Small intestine (tissue), 7 donors: ENCODE measurements around the gene MYL9. TPM values are rescaled to one million over a fixed set of nuclear protein-coding genes. Genes with fewer than 3 reads are reported as not detected.
A peak's percentile ranks its signal among the peaks of the same experiment; 100 is the strongest.

ENCODE experiments used
- DNase-seq, 2 donors: peaks; one replicate each; pipeline versions ENCODE4 v3.0.0 to v3.0.0-alpha.2; 2013
- FAIRE-seq: peaks from 2 replicates; lab custom pipeline; 2012; peaks lifted over from hg19 to GRCh38; lab: Jason Lieb, UNC
- H3K27ac ChIP-seq, 3 donors: one replicate each; pipeline ENCODE4 v1.5.1; 2013; ENCODE audit warnings: low read length in 2 of 3, mild to moderate bottlenecking in 2 of 3, control low read depth in 1 of 3, inconsistent platforms in 1 of 3, low read depth in 1 of 3, moderate library complexity in 1 of 3
- H3K27me3 ChIP-seq, 3 donors: one replicate each; pipeline ENCODE4 v1.6.1; 2013; ENCODE audit warnings: low read length in 3 of 3, inconsistent platforms in 1 of 3; ENCODE audit not compliant: control insufficient read depth in 3 of 3, insufficient read depth in 3 of 3
- H3K36me3 ChIP-seq, 3 donors: one replicate each; pipeline ENCODE4 v1.6.1; 2013; ENCODE audit warnings: low read length in 3 of 3, inconsistent platforms in 1 of 3, low read depth in 1 of 3, mild to moderate bottlenecking in 1 of 3, moderate library complexity in 1 of 3; ENCODE audit not compliant: control insufficient read depth in 3 of 3, insufficient read depth in 2 of 3
- H3K4me1 ChIP-seq, 3 donors: one replicate each; pipeline ENCODE4 v1.6.1; 2013; ENCODE audit warnings: low read length in 2 of 3, inconsistent platforms in 1 of 3, low read depth in 1 of 3, mild to moderate bottlenecking in 1 of 3, moderate library complexity in 1 of 3; ENCODE audit not compliant: control insufficient read depth in 3 of 3, insufficient read depth in 2 of 3
- H3K4me3 ChIP-seq, 3 donors: one replicate each; pipeline ENCODE4 v1.5.1; 2013; ENCODE audit warnings: low read length in 3 of 3, control low read depth in 1 of 3, inconsistent platforms in 1 of 3, low read depth in 1 of 3, mild to moderate bottlenecking in 1 of 3, moderate library complexity in 1 of 3
- H3K9me3 ChIP-seq, 2 donors: one replicate each; pipeline ENCODE4 v1.6.1; 2013; ENCODE audit warnings: low read depth in 1 of 2, low read length in 1 of 2; ENCODE audit not compliant: control insufficient read depth in 2 of 2, insufficient read depth in 1 of 2
- WGBS, 3 donors: extraction: QIAGEN DNeasy Blood & Tissue Kit; methylation state at CpG; one replicate each; pipeline ENCODE4 v1.1.7; 2013; 5-methylcytosine and 5-hydroxymethylcytosine counted together
- polyA plus RNA-seq, 4 donors: library from polyadenylated mRNA; stranded (reverse) in 3 of 4; unstranded in 1 of 4; fragments of 200-250 nt in 3 of 4; fragments of 120-200 nt in 1 of 4; gene quantifications; one replicate each; pipeline versions ENCODE4 v1.2.1 to v1.2.3, GENCODE V29; 2013
- donor health status: healthy with polysubstance abuse.
- donor health status: control.
- donor health status: control.
- donor health status: Bipolar disorder and iron deficiency.
- donor health status: healthy.

The MYL9 gene
- polyA plus RNA-seq, 4 donors: 7.4 to 279 (median 62.9) TPM

DNA sequence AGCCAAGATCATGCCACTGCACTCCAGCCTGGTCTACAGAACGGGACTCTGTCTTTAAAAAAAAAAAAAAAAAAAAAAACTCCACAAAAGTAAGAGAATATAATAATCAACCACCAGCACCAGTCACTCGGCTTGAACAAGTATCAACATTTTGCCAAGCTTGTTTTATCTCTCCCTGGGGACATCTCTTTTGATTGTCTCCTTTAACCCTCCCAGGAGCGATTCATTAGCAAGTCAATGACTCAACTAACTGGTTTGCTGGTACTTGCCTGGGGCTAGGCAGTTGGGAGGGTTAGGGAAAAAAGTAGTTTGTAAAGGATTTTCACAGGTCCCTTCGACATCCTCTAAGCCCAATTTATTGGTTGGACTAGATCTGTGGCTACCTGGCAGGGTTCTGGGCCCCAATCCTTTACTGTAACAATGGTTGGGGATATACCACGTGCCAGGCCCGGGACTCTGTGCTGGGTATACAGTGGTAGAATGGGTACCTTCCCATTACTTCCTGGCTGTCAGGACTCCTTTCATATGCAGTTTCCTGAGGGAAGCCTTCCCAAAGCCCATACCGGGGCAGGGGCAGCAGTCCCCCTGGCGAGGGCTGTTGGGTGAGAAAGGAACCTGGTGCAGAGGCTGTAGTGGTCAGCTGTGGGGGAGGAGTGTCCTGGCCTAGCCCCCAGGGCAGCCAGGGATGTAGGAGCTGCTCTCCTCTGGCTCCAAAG is 44.2 kb downstream of the MYL9 start:
- Histone ChIP-seq H3K4me1 (peaks cover 0 to 18% (median 0%) of the 10 kb centered on the region in 3 donors), H3K4me3 (no peak overlapping the region), H3K27ac (no peak overlapping the region), H3K9me3 (no peaks in the 10 kb centered on the region), H3K27me3 (no peaks in the 10 kb centered on the region), H3K36me3 (peaks cover 0 to 77% (median 3%) of the 10 kb centered on the region in 3 donors)
- FAIRE-seq: no peak
- no peak for DNase-seq
- 78 to 90% (median 86%) methylated on average over 8 of the region's 8 CpGs for WGBS, 3 donors

DNA sequence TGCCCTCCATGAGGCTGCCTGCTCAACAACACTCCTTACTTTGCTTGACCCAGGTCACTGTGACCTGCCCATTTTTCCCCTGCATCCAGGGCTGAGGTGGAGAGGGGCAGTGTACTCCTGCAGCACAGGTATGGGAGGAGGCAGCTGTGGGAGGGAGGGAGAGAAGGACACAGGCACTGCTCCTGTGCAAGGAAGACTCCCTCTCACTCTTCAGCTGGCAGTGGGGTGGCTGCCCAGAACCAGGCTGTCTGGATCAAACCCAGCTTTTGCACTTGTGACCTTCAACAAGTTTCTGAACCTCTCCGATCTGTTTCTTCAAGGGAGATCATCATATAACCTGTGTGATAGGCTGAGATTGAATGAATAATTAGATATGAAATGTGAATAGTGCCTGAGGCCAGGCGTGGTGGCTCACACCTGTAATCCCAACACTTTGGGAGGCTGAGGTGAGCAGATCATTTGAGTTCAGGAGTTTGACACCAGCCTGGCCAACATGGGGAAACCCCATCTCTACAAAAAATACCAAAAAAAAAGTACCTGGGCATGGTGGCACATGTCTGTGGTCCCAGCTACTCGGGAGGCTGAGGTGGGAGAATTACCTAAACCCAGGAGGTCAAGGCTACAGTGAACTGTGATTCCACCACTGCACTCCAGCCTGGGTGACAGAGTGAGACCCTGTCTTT is 46.2 kb downstream of the MYL9 start:
- DNase-seq (no peak), FAIRE-seq (no peak)
- Histone ChIP-seq H3K4me1 (peaks cover 0 to 10% (median 0%) of the 10 kb centered on the region in 3 donors), H3K27me3 (no peaks in the 10 kb centered on the region), H3K36me3 (peaks cover 0 to 77% (median 6%) of the 10 kb centered on the region in 3 donors), H3K4me3 (no peak overlapping the region), H3K27ac (no peak overlapping the region), H3K9me3 (no peaks in the 10 kb centered on the region)
- WGBS, 3 donors: 82 to 89% (median 87%) methylated on average over 3 of the region's 3 CpGs

DNA sequence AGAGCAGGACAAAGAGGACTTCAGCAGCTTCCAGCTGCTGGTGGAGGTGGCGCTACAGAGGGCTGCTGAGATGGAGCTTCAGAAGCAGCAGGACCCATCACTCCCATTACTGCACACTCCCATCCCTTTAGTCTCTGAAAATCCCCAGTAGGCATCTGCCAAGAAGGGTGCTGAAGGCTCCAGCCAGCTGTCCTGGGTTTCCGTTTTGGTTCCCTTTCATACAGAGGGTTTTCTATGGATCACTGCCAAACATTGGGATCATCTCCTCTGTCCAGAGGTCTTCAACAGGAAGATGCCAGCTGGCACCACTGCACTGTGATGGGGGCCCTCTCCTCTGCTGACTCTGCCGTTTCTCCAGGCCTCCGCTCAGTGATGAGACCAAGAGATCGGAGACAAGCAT is 50.0 kb downstream of the MYL9 start:
- Histone ChIP-seq H3K4me1 (no peaks in the 10 kb centered on the region), H3K27ac (no peak overlapping the region), H3K27me3 (no peaks in the 10 kb centered on the region), H3K36me3 (peaks cover 0 to 70% (median 6%) of the 10 kb centered on the region in 3 donors), H3K9me3 (no peaks in the 10 kb centered on the region), H3K4me3 (no peak overlapping the region)
- DNase-seq: no peak
- FAIRE-seq: no peak
- 82 to 90% (median 87%) methylated on average over 5 of the region's 5 CpGs for WGBS, 3 donors

DNA sequence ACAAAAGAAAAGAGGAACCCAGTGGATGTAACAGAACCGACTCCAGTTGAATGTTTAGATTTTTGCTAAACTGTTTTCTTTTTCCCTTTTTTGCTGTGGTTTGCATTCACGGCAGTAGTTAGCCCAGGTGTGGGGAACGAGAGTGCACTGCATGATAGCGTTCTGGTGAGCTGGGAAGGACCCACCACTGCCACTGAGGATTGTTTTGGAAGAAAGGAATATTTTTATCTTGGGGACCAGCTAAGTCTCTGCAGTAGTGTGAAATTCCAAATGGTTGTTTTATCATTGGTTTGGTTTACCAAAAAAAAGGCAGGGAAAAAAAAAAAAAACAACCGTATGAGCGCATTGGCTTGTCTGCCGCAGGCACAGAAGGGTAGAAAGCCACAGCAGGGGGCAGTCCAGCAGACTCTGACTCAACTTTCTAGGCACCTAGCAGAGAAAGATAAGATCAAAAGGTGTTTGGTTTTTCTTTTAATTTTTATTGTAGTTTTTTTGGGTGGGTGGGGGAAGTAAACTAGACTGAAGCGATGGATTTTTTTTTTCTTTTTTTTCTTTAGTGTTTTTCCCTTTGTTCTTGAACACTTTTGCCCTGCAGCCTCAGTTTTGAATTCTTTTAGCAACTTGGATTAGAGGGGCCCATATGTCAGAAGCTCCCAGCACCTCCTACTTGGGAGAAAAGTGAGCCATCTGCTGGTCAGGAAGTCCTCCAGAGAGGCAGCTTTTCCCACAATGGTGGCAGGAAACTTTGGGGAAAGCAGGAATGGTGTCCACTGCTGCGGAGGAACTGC is 50.7 kb downstream of the MYL9 start:
- WGBS, 3 donors: 76 to 86% (median 84%) methylated on average over 9 of the region's 9 CpGs
- H3K9me3 ChIP-seq: no peaks in the 10 kb centered on the region
- no peaks in the 10 kb centered on the region for H3K4me1 ChIP-seq
- H3K27me3 ChIP-seq: no peaks in the 10 kb centered on the region
- H3K4me3 ChIP-seq: no peak overlapping the region
- peaks cover 0 to 64% (median 6%) of the 10 kb centered on the region in 3 donors for H3K36me3 ChIP-seq
- FAIRE-seq (no peak), DNase-seq (peak; percentile 27 to 48)
- H3K27ac ChIP-seq: no peak overlapping the region

DNA sequence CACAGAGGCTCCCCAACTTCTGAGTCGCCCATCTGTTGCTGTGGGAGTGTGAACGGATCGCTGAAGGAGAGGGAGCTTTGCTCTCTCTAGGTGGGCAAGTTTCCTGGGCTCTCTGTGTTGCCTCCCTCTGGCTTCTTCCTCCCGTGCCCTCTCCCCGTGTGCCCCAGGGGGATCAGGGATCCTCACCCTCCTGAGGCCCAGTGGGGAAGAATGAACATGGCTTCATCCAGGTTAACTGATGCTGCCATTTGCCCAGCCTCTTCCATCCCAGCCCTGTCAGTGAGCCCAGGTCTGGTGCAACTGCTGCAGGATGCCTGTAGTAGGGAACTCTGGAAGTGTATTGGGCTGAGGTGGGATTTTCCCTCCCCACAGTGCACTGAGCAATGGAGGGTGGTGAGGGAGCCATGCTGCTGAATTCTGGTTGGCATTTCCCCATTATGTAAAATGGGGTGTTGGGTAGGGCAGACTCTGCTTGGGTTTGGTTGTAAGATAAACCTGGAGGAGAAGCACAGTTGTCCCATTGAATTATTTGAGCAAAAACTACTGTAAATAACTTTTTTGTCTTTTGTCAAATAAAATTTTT is 52.1 kb downstream of the MYL9 start:
- Histone ChIP-seq H3K27ac (no peak overlapping the region), H3K36me3 (peaks cover 0 to 52% (median 6%) of the 10 kb centered on the region in 3 donors)

DNA sequence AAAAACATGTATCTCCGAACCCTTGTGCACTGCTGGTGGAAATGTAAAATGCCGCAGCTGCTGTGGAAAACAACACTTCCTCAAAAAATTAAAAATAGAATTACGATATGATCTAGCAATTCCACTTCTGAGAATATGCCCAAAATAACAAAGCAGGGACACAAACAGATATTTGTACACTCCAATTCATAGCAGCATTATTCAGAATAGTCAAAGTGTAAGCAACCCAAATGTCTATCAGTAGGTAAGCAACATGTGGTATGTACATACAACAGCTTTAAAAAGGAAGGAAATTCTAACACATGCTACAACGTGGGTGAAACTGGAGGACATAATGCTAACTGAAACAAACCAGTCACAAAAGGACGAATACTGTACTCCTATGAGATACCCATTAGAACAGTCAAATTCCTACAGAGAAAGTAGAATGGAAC is 58.6 kb downstream of the MYL9 start:
- no peaks in the 10 kb centered on the region for H3K36me3 ChIP-seq
- WGBS, 3 donors: 39 to 67% (median 59%) methylated on average over 5 of the region's 5 CpGs
- no peak for FAIRE-seq

More for the DNA sequence above, 52.1 kb downstream of the MYL9 start:
- DNase-seq: no peak
- FAIRE-seq: no peak
- Histone ChIP-seq H3K4me1 (no peaks in the 10 kb centered on the region), H3K27me3 (no peaks in the 10 kb centered on the region), H3K4me3 (no peak overlapping the region), H3K9me3 (no peaks in the 10 kb centered on the region)
- 88 to 94% (median 91%) methylated on average over 5 of the region's 5 CpGs for WGBS, 3 donors

More for the DNA sequence above, 58.6 kb downstream of the MYL9 start:
- no peak for DNase-seq
- Histone ChIP-seq H3K4me3 (no peak overlapping the region), H3K27ac (no peak overlapping the region), H3K27me3 (no peaks in the 10 kb centered on the region), H3K9me3 (no peaks in the 10 kb centered on the region), H3K4me1 (peaks cover 0 to 2% (median 0%) of the 10 kb centered on the region in 3 donors)
